ENCODE results near the gene NRIP1.

NRIP1 gene

GRCh38 chr21:15066123-15066575 is 1.3 kb upstream of the NRIP1 start:
- peak in 1 of 3 donors; percentile 75 for DNase-seq
- peak overlapping the region; percentile 96 to 97 for H3K27ac ChIP-seq (ENCODE audit: insufficient read depth in 1 of 2, low read depth in 1 of 2, low read length in 2 of 2, poor library complexity in 1 of 2, severe bottlenecking in 2 of 2)
- WGBS (ENCODE audit: insufficient coverage): 0% methylated on average over 4 of the region's 8 CpGs
- ChIA-PET POLR2A (interaction anchor here (0.6 to 2.5 kb wide), 7 partner anchors 10 to 417 kb away, joined by 3 to 13 read pairs (median 6); no protein-coding TSS in a partner anchor), CTCF (interaction anchor here (0.6 to 2.2 kb wide), 10 partner anchors 11 to 415 kb away, joined by 3 to 8 read pairs (median 3); no protein-coding TSS in a partner anchor)
- no peaks in the 10 kb centered on the region for H3K27me3 ChIP-seq (replicated peaks in 2 of 5; ENCODE audit: control insufficient read depth in 4 of 5, insufficient read depth in 5 of 5, low read length in 4 of 5)
- peaks cover 0 to 11% (median 1%) of the 10 kb centered on the region in 4 experiments for H3K36me3 ChIP-seq (ENCODE audit: control insufficient read depth in 4 of 4, insufficient read depth in 4 of 4, low read length in 3 of 4)
- H3K9me3 ChIP-seq (ENCODE audit: control extremely low read depth in 1 of 5, control insufficient read depth in 4 of 5, insufficient read depth in 2 of 5, low read depth in 1 of 5, low read length in 4 of 5): no peaks in the 10 kb centered on the region
- H3K4me3 ChIP-seq (ENCODE audit: control insufficient read depth in 1 of 7, extremely low read depth in 1 of 7, insufficient read depth in 4 of 7, low read depth in 2 of 7, low read length in 6 of 7): peak overlapping the region; percentile 80 to 100 (median 97)
- peaks cover 8 to 25% (median 21%) of the 10 kb centered on the region in 4 experiments for H3K4me1 ChIP-seq (ENCODE audit: control extremely low read depth in 1 of 4, control insufficient read depth in 4 of 4, insufficient read depth in 4 of 4, low read length in 3 of 4)

- H3K27ac ChIP-seq (ENCODE audit: insufficient read depth in 1 of 2, low read depth in 1 of 2, low read length in 2 of 2, poor library complexity in 1 of 2, severe bottlenecking in 2 of 2): peak overlapping the region; percentile 96 to 97
- peak; percentile 88 to 97 (median 95) for DNase-seq
- WGBS (ENCODE audit: insufficient coverage): 0% methylated on average over 25 of the region's 38 CpGs
- peaks cover 13 to 30% (median 24%) of the 10 kb centered on the region in 4 experiments for H3K4me1 ChIP-seq (ENCODE audit: control extremely low read depth in 1 of 4, control insufficient read depth in 4 of 4, insufficient read depth in 4 of 4, low read length in 3 of 4)
- ChIA-PET POLR2A (interaction anchor here (0.7 to 2.5 kb wide), 16 partner anchors 10 to 494 kb away, joined by 3 to 13 read pairs (median 4); no protein-coding TSS in a partner anchor), CTCF (interaction anchor here (0.9 to 2.2 kb wide), 13 partner anchors 11 to 467 kb away, joined by 3 to 8 read pairs (median 3); no protein-coding TSS in a partner anchor)
- H3K36me3 ChIP-seq (ENCODE audit: control insufficient read depth in 4 of 4, insufficient read depth in 4 of 4, low read length in 3 of 4): peaks cover 0 to 11% (median 1%) of the 10 kb centered on the region in 4 experiments
- peak overlapping the region; percentile 80 to 100 (median 97) for H3K4me3 ChIP-seq (ENCODE audit: control insufficient read depth in 1 of 7, extremely low read depth in 1 of 7, insufficient read depth in 4 of 7, low read depth in 2 of 7, low read length in 6 of 7)
- H3K27me3 ChIP-seq (replicated peaks in 2 of 5; ENCODE audit: control insufficient read depth in 4 of 5, insufficient read depth in 5 of 5, low read length in 4 of 5): no peaks in the 10 kb centered on the region
- H3K9me3 ChIP-seq (ENCODE audit: control extremely low read depth in 1 of 5, control insufficient read depth in 4 of 5, insufficient read depth in 2 of 5, low read depth in 1 of 5, low read length in 4 of 5): no peaks in the 10 kb centered on the region
These were observed 757 bp upstream of the NRIP1 start for GRCh38 chr21:15065392-15066122.

- POLR2A ChIA-PET: interaction anchor here (1.2 to 2.5 kb wide), 5 partner anchors 9 to 421 kb away, joined by 3 to 13 read pairs (median 5); no protein-coding TSS in a partner anchor
- Histone ChIP-seq H3K27me3 (replicated peaks in 2 of 5; ENCODE audit: control insufficient read depth in 4 of 5, insufficient read depth in 5 of 5, low read length in 4 of 5) (no peaks in the 10 kb centered on the region), H3K4me1 (ENCODE audit: control extremely low read depth in 1 of 4, control insufficient read depth in 4 of 4, insufficient read depth in 4 of 4, low read length in 3 of 4) (peaks cover 16 to 45% (median 35%) of the 10 kb centered on the region in 4 experiments), H3K4me3 (ENCODE audit: control insufficient read depth in 1 of 7, extremely low read depth in 1 of 7, insufficient read depth in 4 of 7, low read depth in 2 of 7, low read length in 6 of 7) (peak overlapping the region; percentile 80 to 100 (median 97)), H3K36me3 (ENCODE audit: control insufficient read depth in 4 of 4, insufficient read depth in 4 of 4, low read length in 3 of 4) (peaks cover 0 to 11% (median 1%) of the 10 kb centered on the region in 4 experiments), H3K27ac (ENCODE audit: insufficient read depth in 1 of 2, low read depth in 1 of 2, low read length in 2 of 2, poor library complexity in 1 of 2, severe bottlenecking in 2 of 2) (peak overlapping the region; percentile 84 to 94), H3K9me3 (ENCODE audit: control extremely low read depth in 1 of 5, control insufficient read depth in 4 of 5, insufficient read depth in 2 of 5, low read depth in 1 of 5, low read length in 4 of 5) (no peaks in the 10 kb centered on the region)
- no peak for DNase-seq
- WGBS (ENCODE audit: insufficient coverage): 0% methylated on average over 50 of the region's 58 CpGs
- CTCF ChIA-PET: interaction anchor here (1.4 kb wide), 2 partner anchors 367 to 419 kb away, joined by 4 to 5 read pairs; no protein-coding TSS in a partner anchor
These were observed 805 bp downstream of the NRIP1 start for GRCh38 chr21:15063814-15064575.

- Histone ChIP-seq H3K4me1 (ENCODE audit: control extremely low read depth in 1 of 4, control insufficient read depth in 4 of 4, insufficient read depth in 4 of 4, low read length in 3 of 4) (peaks cover 16 to 53% (median 42%) of the 10 kb centered on the region in 4 experiments), H3K27me3 (replicated peaks in 2 of 5; ENCODE audit: control insufficient read depth in 4 of 5, insufficient read depth in 5 of 5, low read length in 4 of 5) (no peaks in the 10 kb centered on the region), H3K9me3 (ENCODE audit: control extremely low read depth in 1 of 5, control insufficient read depth in 4 of 5, insufficient read depth in 2 of 5, low read depth in 1 of 5, low read length in 4 of 5) (no peaks in the 10 kb centered on the region), H3K27ac (ENCODE audit: insufficient read depth in 1 of 2, low read depth in 1 of 2, low read length in 2 of 2, poor library complexity in 1 of 2, severe bottlenecking in 2 of 2) (peak overlapping the region; percentile 84 to 94), H3K36me3 (ENCODE audit: control insufficient read depth in 4 of 4, insufficient read depth in 4 of 4, low read length in 3 of 4) (peaks cover 0 to 11% (median 1%) of the 10 kb centered on the region in 4 experiments), H3K4me3 (ENCODE audit: control insufficient read depth in 1 of 7, extremely low read depth in 1 of 7, insufficient read depth in 4 of 7, low read depth in 2 of 7, low read length in 6 of 7) (peak overlapping the region; percentile 31 to 100 (median 97))
- peak in 2 of 3 donors; percentile 39 to 54 for DNase-seq
- WGBS (ENCODE audit: insufficient coverage): 0% methylated on average over 10 of the region's 11 CpGs
- ChIA-PET POLR2A (no interaction called here), CTCF (interaction anchor here (1.4 kb wide), 2 partner anchors 17 to 419 kb away, joined by 3 to 4 read pairs; no protein-coding TSS in a partner anchor)
These were observed 1.6 kb downstream of the NRIP1 start for GRCh38 chr21:15063081-15063813.

GRCh38 chr21:15062606-15062965 is 2.2 kb downstream of the NRIP1 start:
- DNase-seq: peak; percentile 61 to 76 (median 72)

More at GRCh38 chr21:15062606-15062965, 2.2 kb downstream of the NRIP1 start:
- CTCF ChIA-PET: interaction anchor here (0.7 to 1.4 kb wide), 4 partner anchors 16 to 423 kb away, joined by 3 to 4 read pairs (median 4); no protein-coding TSS in a partner anchor
- no CpG with 5 or more reads among the region's 2 CpGs for WGBS (ENCODE audit: insufficient coverage)
- Histone ChIP-seq H3K36me3 (ENCODE audit: control insufficient read depth in 4 of 4, insufficient read depth in 4 of 4, low read length in 3 of 4) (peaks cover 0 to 11% (median 2%) of the 10 kb centered on the region in 4 experiments), H3K27me3 (replicated peaks in 2 of 5; ENCODE audit: control insufficient read depth in 4 of 5, insufficient read depth in 5 of 5, low read length in 4 of 5) (no peaks in the 10 kb centered on the region), H3K4me3 (ENCODE audit: control insufficient read depth in 1 of 7, extremely low read depth in 1 of 7, insufficient read depth in 4 of 7, low read depth in 2 of 7, low read length in 6 of 7) (peak overlapping the region in 6 of 7 experiments; percentile 80 to 100 (median 98)), H3K27ac (ENCODE audit: insufficient read depth in 1 of 2, low read depth in 1 of 2, low read length in 2 of 2, poor library complexity in 1 of 2, severe bottlenecking in 2 of 2) (peak overlapping the region; percentile 84 to 94), H3K4me1 (ENCODE audit: control extremely low read depth in 1 of 4, control insufficient read depth in 4 of 4, insufficient read depth in 4 of 4, low read length in 3 of 4) (peaks cover 21 to 59% (median 48%) of the 10 kb centered on the region in 4 experiments), H3K9me3 (ENCODE audit: control extremely low read depth in 1 of 5, control insufficient read depth in 4 of 5, insufficient read depth in 2 of 5, low read depth in 1 of 5, low read length in 4 of 5) (no peaks in the 10 kb centered on the region)
- POLR2A ChIA-PET: interaction anchor here (0.5 kb wide), 1 partner anchor 8 kb away, joined by 3 read pairs; no protein-coding TSS in a partner anchor
